Right lobe of liver (tissue), 4 donors: Measurements from ENCODE around the gene SHISA9.

Experiments used
- CTCF ChIP-seq, 4 donors: fragments of 200-600 bp in 3 of 4; fragments of 450-650 bp in 1 of 4; IDR thresholded peaks; one replicate each; pipeline versions ENCODE4 v1.5.1 to v1.8.0; 2016 to 2022; ENCODE audit warnings: antibody characterized with exemption in 4 of 4, mild to moderate bottlenecking in 2 of 4
- POLR2A ChIP-seq: fragments of 450-650 bp; IDR thresholded peaks from one replicate; pipeline ENCODE4 v1.6.1; 2017; ENCODE audit warnings: antibody characterized with exemption, mild to moderate bottlenecking
- donor health status: DM: no; HTN: no; CAD: no.
- donor health status: DM: no; HTN: no; CAD: no.
- donor health status: DM: no; HTN: yes; CAD: no.

- TF ChIP-seq CTCF (IDR thresholded peaks at IDR 0.05) (no peak), POLR2A (no peak)
Measured at GRCh38 chr16:13154799-13155198, 253.4 kb downstream of the SHISA9 start.
